Calu3 (cell line): ENCODE measurements around the gene APCDD1L. TPM values are rescaled to one million over a fixed set of nuclear protein-coding genes. Genes with fewer than 3 reads are reported as not detected.

Experiments used
- BruUV-seq: library from RNA; stranded (reverse); fragments of 400-500 nt; replicated peaks from 2 replicates; lab custom pipeline; 2021; lab: Mats Ljungman, UMichigan
- CTCF ChIA-PET: fragments of 300-600 bp; sonication (Branson Sonifier 250); formaldehyde crosslinking; loops from one replicate; lab custom pipeline; 2022; ENCODE audit warnings: antibody characterized with exemption; lab: Charles Lee
- DNase-seq: peaks from one replicate; pipeline ENCODE4 v3.0.0; 2022
- H3K27ac Mint-ChIP-seq: one replicate; pipeline ENCODE4 v1.8.0; 2022; ENCODE audit warnings: mixed read lengths; ENCODE audit not compliant: unreplicated experiment
- H3K27me3 Mint-ChIP-seq: one replicate; pipeline ENCODE4 v1.8.0; 2022; ENCODE audit warnings: mixed read lengths; ENCODE audit not compliant: unreplicated experiment
- H3K36me3 Mint-ChIP-seq: one replicate; pipeline ENCODE4 v1.8.0; 2022; ENCODE audit warnings: mild to moderate bottlenecking, moderate library complexity, mixed read lengths; ENCODE audit not compliant: insufficient read depth, unreplicated experiment
- H3K4me1 Mint-ChIP-seq: one replicate; pipeline ENCODE4 v1.8.0; 2022; ENCODE audit warnings: mild to moderate bottlenecking, low read depth, mixed read lengths; ENCODE audit not compliant: unreplicated experiment
- H3K4me3 Mint-ChIP-seq: one replicate; pipeline ENCODE4 v1.8.0; 2022; ENCODE audit warnings: mild to moderate bottlenecking, low read depth, moderate library complexity, mixed read lengths; ENCODE audit not compliant: unreplicated experiment
- H3K9me3 Mint-ChIP-seq: one replicate; pipeline ENCODE4 v1.8.0; 2022; ENCODE audit warnings: low read depth, mixed read lengths; ENCODE audit not compliant: unreplicated experiment
- CTCF ChIP-seq: fragments of 200-600 bp; IDR thresholded peaks from one replicate; pipeline ENCODE4 v1.8.0; 2022; ENCODE audit warnings: antibody characterized with exemption; ENCODE audit not compliant: unreplicated experiment
- intact Hi-C: fragments of 100-400 bp; cut with micrococcal nuclease; formaldehyde crosslinking; loops from one replicate; pipeline ENCODE4 v1.10.0; 2022; ENCODE audit not compliant: unreplicated experiment
- total RNA-seq: library from RNA; stranded (reverse); gene quantifications from 2 replicates; pipeline ENCODE4 v1.2.3, GENCODE V29; 2022

Gene APCDD1L
- total RNA-seq, 1 experiment from 2014 or later: not detected

- H3K36me3 Mint-ChIP-seq: peaks cover 22% of the 10 kb centered on the region
- intact Hi-C loops: loop anchor here (1.0 kb wide), 1 partner anchor 210 kb away; no protein-coding TSS in a partner anchor
- CTCF ChIA-PET: interaction anchor here (0.5 to 1.4 kb wide), 2 partner anchors 17 to 1260 kb away, joined by 3 read pairs; no protein-coding TSS in a partner anchor
- H3K27me3 Mint-ChIP-seq: no peaks in the 10 kb centered on the region
- no peak overlapping the region for H3K4me3 Mint-ChIP-seq
- peak; percentile 84 for TF ChIP-seq CTCF
- no peak overlapping the region for H3K27ac Mint-ChIP-seq
- no peaks in the 10 kb centered on the region for H3K4me1 Mint-ChIP-seq
- H3K9me3 Mint-ChIP-seq: no peaks in the 10 kb centered on the region
- peak; percentile 80 for DNase-seq
- BruUV-seq: no TSS peak
Observed at GRCh38 chr20:58447511-58448391, 67.4 kb downstream of the APCDD1L start.

- BruUV-seq: no TSS peak
- Mint-ChIP-seq H3K9me3 (no peaks in the 10 kb centered on the region), H3K4me3 (no peak overlapping the region), H3K27me3 (no peaks in the 10 kb centered on the region), H3K4me1 (no peaks in the 10 kb centered on the region), H3K36me3 (peaks cover 22% of the 10 kb centered on the region), H3K27ac (no peak overlapping the region)
- CTCF ChIA-PET: interaction anchor here (1.4 kb wide), 1 partner anchor 16 kb away, joined by 3 read pairs; no protein-coding TSS in a partner anchor
- no peak for TF ChIP-seq CTCF
- no peak for DNase-seq
- intact Hi-C loops: loop anchor here (1.0 kb wide), 1 partner anchor 210 kb away; no protein-coding TSS in a partner anchor
Observed at GRCh38 chr20:58446960-58447265, 68.3 kb downstream of the APCDD1L start.

- intact Hi-C loops: no loop called here
- Mint-ChIP-seq H3K9me3 (no peaks in the 10 kb centered on the region), H3K4me1 (no peaks in the 10 kb centered on the region), H3K36me3 (peaks cover 22% of the 10 kb centered on the region), H3K27ac (no peak overlapping the region), H3K27me3 (no peaks in the 10 kb centered on the region), H3K4me3 (no peak overlapping the region)
- DNase-seq: no peak
- BruUV-seq: no TSS peak
- no peak for TF ChIP-seq CTCF
- CTCF ChIA-PET: no interaction called here
Observed at GRCh38 chr20:58446264-58446959, 68.8 kb downstream of the APCDD1L start.

GRCh38 chr20:58444746-58445255, 70.4 kb downstream of the APCDD1L start:
- intact Hi-C loops: no loop called here
- TF ChIP-seq CTCF: no peak
- no TSS peak for BruUV-seq
- no peaks in the 10 kb centered on the region for H3K9me3 Mint-ChIP-seq
- peaks cover 27% of the 10 kb centered on the region for H3K36me3 Mint-ChIP-seq
- no peaks in the 10 kb centered on the region for H3K27me3 Mint-ChIP-seq
- CTCF ChIA-PET: no interaction called here
- DNase-seq: no peak
- no peak overlapping the region for H3K4me3 Mint-ChIP-seq
- H3K27ac Mint-ChIP-seq: no peak overlapping the region
- no peaks in the 10 kb centered on the region for H3K4me1 Mint-ChIP-seq
